GM21515 (cell line): Measurements from ENCODE around the gene FAM3D.

ENCODE experiments used
- ATAC-seq: cut with Tn5 transposase; IDR thresholded peaks from one replicate; pipeline ENCODE4 v1.9.1; 2021; ENCODE audit not compliant: unreplicated experiment

Gene FAM3D

DNA sequence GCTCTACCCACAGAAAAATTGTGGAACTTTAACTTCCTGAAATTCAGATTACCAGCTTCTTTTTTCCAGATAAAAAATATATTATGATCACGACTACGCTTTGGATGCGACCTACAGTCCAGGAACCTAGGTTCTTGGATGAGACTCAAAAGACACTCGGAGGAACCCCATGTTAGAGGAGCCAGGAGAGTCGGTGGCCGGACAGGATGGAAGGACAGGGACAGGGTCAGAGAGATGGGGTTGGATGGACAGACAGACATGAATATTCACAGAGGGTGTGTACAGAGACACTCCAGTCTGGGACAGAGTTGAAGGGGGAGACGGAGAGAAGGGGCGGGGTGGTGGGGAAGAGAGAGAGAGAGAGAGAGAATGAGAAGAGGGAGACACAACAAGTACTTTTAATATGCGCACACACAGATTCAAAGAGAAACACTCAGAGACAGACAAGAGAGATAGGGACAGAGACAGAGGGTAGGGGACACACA, 9.5 kb downstream of the FAM3D start:
- ATAC-seq = no peak

DNA sequence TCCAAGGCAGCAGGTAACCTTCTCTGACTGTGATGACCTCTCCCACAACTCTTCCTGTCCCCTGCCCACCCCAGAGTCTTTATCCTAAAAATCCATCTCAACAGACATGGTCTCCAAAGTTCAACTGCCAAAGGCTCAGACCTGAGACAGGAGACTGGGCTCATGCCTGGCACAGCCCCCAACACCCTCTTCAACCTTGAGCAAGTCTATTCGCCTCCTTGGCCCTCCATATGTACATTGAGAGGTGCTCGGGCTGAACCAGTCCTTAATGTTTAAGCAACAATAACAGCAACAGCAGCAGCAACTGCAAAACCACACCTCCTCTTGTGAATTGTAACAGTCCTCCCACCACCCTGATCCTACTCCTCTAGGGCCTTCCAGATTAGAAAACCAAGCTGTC, 9.9 kb downstream of the FAM3D start:
- no peak for ATAC-seq

DNA sequence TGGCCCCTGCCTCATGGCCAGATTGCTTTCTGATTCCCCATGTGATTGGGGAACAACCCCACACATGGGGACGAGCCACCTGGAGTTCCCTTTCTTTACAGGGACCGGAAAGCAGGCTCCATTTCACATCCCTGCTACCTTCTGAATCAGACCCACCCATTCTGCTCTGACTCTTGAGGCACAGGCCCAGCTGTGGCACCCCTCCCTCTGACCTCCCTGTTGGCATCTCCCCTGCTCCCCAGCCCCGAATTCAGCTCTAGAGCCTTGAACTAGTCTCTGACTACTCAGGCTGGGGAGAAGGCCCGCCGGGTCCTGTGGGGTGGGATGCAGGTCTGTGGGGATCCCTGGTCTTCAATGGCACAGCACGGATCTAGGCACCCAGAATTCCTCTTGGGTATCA, 12.1 kb downstream of the FAM3D start:
- no peak for ATAC-seq

DNA sequence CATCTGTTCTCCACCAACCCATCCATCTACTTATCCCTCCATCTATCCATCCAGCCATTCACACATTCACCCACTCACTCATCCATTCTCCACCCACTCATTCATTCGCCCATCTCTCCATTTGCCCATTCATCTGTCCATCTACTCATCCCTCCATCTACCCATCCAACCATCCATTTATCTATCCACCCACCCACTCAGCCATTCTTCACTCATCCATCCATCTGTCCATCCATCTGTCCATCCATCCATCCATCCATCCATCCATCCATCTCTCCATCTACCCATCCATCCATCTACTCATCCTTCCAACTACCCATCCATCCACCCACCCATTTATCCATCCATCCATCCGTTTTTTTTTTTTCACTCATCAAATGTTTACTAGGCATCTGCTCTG, 13.9 kb downstream of the FAM3D start:
- ATAC-seq = no peak

DNA sequence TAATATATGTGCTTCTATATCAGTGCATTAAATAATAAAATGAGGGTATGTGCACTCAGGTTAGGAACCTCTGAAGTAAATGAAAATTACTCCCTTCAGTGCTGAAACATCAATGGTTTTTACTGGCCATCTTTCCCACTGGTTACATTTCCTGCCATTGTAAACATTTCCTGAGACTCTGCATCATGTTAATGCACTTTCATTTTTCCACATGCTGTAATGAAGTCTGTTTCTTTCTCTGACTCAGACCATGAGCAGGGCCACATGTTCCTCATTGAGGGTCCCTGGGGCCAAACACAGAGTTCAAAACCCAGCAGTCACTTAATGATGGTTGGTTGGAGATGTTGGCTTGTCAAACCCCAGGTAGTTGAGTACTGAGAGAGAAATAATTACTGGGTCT, 15.3 kb downstream of the FAM3D start:
- no peak for ATAC-seq

DNA sequence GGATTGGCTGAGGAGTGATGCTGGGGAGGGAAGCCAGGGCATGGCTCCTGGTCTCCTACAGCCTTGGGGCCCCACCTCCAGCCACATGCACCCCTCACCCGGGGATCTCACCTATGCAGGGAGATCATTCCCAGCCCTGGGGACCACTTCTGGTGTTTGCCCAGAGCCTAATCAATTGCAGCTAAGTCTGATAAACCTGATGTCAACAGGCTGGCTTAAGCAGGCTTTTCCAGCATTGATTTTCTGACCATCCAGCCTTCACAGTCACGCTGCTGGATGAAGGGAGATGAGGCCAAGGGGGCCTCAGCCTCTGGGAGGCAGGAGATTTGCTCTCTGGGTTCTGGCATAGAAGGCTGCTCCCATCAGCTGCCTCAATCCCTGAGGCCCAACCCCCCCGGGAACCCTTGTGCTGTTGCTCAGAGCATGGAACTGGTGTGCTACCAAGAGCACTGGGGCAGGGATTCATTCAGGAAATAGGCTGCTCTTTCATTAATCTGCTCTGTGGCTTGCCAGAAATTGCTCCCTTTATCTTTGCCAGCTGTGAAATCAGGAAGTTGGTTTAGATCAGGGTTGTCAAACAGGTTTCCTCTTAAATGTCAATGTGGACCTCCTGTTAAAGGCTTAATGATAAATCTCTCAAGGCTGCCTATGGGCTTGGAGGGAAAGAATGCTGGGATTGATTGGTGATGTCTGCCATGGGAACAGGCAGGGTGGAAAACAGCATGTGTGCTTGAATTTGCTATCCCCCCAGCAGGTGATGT, 19.0 kb downstream of the FAM3D start:
- no peak for ATAC-seq

DNA sequence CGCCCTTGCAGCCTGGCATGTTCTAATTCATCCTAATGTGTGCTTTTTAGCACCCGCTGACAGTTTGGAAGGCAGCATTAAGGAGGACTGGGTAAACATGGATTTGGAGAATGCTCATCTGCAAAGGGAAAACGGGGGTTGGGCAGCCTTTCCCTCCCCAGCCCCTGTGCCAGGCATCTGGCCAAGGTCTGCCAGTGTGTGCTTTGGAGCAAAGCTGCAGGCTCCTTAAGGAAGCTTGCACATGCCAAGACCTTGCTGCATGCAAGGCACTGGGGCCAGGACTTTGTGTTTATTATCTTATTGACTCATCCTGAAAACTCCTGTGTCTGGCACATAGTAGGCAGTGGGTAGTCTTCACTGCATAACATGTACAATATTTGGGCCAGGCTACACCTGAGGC, 20.1 kb downstream of the FAM3D start:
- ATAC-seq = no peak

DNA sequence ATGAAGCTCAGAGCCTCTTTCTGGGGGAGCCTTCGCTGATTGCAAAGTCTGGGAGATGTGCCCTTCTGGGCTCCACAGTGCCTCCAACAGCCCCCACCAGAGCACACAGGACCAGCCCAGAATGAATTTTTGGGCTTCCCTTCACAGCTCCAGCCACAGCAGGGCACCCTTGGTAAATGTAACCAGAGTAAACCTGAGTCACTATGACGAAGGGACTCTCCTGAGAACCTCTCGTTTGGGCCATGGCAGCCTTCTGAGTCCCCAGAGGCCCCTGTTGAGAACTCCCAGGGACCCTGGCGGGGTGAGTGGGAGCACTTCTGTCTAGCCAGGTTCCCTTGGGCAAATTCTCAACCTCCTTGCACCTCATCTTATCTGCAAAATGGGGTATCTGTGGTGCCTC, 20.8 kb downstream of the FAM3D start:
- ATAC-seq = no peak

DNA sequence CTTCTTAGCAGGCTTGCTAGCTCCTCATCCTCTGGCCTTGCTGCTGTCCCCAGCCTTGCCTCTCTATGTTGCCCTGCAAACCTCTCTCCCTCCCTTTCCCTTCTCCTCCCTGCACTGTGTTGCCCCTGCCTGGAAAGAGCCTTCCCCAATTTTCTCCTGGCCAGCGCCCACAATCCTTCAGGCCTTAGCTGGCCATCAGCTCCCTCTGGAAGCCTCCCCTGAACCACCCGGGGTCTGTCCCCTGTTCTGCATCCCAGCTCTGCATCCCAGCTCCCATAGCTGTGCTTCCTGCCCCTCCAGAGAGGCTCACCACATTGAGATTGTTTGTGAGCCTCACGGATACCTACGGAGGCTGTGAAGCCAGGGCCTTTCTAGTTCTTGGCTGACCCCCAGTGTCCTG, 23.7 kb downstream of the FAM3D start:
- ATAC-seq = no peak

DNA sequence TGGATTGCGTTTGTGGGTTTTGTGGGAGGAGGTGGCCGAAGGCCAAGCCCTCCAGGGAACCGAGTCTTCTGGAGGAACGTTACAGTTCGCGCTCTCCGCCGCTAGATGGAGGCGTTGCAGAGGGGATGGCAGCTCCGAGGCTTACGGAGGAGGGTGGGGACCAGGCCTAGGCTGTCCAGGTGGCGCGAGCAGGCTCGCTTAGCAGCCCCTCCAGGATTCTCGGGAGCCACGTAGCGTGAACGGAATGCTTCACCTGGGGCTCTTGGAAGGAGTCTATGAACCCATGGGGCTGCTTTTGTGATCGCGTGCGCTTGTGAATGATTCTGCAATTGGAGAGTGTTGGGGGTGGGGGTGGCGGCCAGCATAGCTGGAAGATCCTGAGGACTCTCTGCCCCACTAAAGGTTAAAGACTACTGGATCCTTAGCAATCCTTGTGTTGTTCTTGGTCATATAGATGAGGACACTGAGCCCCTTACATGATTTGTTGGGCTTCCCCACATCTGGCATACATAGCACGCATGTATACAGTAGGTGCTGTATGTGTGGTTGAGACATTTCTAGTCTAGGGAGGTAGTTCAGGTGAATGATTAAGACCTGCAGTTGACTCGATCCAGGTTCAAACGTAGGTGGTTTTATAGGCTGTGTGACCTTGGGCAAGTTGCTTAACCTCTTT, 25.7 kb downstream of the FAM3D start:
- peak; percentile 85 for ATAC-seq

DNA sequence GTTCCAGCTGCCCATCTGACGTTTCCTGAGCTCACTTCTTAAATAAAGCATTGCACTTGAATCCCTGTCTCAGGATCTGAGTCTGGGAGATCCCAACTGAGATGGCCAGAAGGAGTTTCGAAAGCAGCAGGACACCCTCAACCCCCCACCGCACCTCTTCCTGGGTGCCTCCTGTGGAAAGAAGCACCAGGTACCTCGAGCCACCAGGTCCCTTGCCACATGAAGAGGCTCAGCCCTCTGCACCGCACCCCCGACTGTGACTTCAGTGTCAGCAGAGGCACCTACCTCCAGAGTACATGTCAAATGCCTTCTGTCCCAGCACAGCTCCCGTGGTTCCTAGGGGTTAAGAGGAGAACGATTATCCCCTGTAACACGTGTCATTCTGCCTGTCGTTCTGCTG, 26.7 kb downstream of the FAM3D start:
- ATAC-seq = no peak

DNA sequence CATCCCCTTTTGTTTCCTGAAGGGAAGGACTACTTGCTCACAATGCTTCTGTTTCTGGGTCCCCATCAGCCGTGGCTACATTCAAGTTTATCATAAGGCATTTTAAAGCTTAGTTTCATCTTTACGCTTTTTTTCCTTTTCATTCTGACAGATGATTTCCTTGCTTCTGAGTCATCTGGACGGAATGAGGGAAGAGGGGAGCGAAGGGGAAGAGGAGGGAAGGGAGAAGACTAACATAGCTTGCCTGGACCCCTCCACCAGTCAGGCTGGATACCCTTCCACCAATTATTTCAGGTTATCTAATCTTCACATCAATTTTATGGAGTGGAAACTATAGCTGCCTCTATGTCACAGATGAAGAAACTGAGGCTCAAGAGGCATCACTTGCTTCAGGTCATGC, 27.6 kb downstream of the FAM3D start:
- no peak for ATAC-seq

DNA sequence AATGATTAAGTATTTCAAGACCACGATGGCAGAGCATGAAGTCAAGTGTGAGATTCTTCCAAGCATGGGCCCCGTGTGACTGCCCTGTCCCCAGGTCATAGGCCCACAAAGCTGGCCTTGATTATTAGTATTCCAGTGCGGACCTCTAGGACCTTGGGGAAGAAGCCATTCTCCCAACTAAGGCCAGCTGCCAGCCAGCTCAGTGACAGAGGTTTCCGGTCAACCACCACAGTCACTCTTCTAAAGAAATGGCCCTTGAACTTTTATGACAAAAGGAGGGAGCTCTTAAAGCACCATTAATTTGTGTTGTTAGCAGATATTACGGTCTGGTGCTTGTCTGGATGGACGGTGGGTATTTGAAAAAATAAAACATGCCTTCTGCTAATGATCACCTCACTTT, 28.0 kb downstream of the FAM3D start:
- no peak for ATAC-seq

DNA sequence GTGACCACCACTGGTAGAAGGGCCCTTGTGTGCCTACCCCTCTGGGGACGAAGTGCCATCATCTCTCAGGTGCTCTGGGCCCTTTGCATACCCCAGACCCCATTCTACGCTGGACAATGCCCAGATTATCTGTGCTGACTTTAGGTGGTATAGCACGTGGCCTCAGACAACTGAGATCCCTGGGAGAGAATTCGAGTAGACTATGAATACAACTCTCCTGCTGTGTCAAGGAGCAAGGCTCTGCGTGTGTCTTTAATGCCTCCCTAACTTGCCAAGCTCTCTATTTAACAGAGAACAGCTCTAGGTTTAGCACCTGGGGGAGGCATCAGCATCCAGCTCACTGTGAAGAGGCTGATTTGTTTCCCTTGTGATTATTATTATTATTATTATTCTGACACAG, 29.1 kb downstream of the FAM3D start:
- ATAC-seq = no peak

DNA sequence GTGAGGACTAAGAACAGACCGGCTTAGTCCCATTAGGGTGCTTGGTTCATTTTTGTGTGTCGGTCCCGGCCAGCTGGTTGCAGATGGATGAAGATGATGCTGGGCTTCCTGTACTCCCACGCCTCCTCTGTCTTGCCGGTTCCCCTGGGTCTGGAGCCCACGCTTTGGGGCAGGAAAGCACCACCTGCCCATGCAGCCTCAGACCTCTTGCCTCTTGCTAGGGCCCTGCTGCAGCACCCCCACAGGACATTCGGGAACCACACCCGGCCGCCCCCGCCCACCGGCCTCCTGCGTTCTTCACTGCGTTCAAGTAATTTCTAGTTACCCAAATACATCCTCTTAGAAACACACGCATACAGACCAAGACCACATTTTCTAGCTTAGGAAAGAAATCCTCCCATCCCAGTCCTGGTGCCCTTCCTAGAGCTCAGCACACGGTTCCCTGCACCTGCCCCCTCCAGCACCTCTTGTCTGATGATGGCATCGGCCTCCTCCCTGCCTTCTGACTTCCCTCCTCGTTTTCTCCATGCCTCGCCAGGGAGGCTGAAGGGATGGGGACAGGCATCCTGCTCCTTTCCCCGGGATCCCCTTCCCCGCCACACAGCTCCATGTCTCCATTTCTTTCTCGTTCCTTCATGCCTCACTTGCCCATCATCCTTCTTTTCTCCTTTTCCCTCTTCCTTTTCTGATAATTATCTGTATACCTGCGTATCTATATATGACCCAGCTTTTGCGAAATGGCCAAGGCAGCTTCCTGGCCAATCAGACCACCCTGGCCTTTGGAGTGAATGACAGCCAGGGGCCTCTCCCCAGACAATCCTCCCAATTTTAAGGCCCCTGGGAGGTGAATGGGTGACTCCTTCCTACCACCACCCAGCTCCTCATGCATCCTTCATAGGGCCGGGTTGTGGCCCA, 30.9 kb downstream of the FAM3D start:
- ATAC-seq = no peak

DNA sequence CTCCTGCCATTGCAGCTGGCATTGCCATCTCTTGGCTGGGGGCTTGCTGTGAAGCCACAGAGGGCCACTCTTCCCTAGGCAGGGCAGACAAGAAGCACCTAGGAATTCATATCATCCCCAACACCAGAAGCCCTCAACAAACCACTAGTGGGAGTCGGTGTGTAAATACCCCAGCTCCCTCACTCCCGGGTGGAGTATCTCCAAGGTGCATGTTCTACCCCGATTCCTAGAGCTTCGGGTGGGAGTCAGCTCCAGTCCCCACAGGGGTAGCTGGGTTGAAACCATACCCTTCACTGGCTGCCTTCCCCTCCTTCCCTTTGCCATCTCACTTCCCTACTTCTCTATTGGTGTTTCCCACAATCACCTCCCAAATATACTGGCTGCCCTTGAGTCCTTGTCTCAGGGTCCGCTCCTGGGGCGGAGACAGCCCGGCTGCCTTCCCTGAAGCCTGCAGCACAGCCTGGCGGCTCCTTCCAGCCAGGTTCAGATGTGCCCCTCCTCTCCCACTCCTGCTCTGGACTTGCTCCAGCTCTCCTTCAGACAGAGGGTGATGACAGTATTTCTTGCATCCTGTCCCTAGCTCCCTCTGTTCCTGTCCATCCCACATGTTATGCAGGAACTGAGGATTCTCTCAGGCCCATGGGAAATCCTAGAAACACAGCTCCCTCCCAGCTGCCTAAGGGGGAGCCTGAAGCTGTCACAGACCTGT, 33.3 kb downstream of the FAM3D start:
- no peak for ATAC-seq

DNA sequence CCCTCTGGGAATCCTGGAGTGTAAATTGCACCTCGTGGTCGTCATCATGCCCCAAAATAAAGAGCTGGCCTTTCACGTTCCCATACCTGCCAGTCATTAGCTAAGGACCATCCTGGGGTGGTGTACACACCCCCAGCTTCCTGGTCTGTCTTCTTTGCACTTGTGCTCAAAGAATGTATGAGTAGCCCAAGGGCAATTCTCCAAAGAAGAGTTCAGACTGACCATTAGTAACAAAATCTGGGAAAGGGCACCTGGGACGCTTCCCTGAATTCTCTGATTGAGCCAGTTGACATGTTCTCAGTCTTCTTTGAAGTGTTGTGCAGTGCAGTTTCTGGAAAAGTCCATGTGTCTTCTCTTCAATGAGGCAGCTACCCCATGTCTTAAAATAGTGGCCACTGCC, 34.8 kb downstream of the FAM3D start:
- ATAC-seq = no peak

DNA sequence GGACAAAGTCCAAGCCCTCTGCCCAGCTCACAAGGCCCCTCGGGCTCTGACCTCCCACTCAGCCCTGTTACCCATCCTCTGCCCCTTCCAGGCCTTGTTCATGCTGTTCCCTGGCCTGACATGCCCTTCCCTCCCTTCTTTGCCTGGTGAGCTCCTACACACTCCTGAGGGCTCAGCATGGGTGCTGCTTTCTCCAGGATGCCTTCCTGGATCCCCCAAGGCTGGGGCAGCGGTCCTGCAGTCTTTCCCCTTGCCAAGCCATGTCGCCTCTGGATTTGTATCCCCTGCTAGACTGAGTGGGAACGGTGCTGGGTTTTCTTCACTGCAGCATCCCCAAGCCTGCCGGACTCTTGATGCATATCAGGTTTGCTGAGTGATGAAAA, 35.9 kb downstream of the FAM3D start:
- ATAC-seq = no peak

DNA sequence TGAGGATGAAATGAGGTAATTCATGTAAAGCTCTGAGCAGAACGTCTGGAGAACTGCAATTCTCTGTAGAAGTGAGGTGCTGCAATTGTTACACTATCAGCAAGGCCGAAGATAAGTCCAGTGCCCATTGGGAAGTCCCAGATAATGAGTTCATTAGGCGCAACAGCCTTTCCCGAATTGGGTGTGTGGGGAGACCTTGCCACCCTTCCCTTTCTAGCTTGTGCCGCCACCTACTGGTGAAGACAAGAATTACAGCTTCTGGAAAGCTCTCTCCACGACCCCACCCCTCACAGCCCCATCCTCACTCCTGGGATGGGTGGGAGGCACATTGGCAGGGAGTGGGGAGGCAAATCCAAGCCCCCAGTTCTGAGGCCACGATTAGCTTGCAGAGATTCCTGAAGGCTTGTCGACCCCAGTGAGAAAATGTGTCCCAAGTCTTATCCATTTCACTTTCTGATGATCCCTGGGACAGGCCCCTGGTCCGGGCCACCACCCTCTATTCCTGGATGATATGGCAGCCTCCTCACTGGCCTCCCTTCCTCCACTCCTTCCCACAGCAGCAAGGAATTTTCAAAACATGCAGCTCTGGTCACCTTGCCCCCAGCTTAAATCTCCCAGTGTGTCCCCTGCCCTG, 36.4 kb downstream of the FAM3D start:
- no peak for ATAC-seq

DNA sequence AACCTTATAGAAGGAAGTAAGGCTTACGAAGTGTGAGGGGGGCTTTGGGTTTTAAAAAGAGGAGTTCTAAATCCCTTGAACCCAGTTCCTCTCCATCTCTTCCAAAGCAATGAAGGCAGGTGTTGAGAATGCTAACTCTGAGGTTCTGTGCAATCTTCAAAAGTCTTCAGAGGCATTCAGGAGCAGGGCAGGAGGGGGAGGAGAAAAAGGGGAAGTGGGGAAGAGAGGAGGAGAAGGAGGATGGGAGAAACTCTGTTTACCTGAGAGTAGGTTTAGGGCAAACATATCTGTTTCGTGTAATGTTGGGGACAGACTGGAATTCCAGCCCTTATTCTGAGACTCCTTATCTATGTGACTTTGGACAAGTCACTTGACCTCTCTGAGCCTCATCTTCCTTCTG, 36.9 kb downstream of the FAM3D start:
- no peak for ATAC-seq
